CD4-positive, alpha-beta T cell (primary cell): Measurements from ENCODE around the gene RINL. TPM values are rescaled to one million over a fixed set of nuclear protein-coding genes. Genes with fewer than 3 reads are reported as not detected.

ENCODE experiments used
- ATAC-seq: fragments of 200-7000 bp; cut with Tn5 transposase; one replicate; pipeline ENCODE4 v1.10.0; 2022; ENCODE audit warnings: mild to moderate bottlenecking; ENCODE audit not compliant: poor library complexity
- CTCF ChIA-PET: fragments of 350-600 bp; sonication (Branson Sonifier 250); formaldehyde crosslinking; loops from one replicate; lab custom pipeline; 2021; ENCODE audit warnings: antibody characterized with exemption, inconsistent platforms; lab: Charles Lee
- POLR2A ChIA-PET: fragments of 350-600 bp; sonication (Branson Sonifier 250); formaldehyde crosslinking; loops from one replicate; lab custom pipeline; 2021; ENCODE audit warnings: antibody characterized with exemption, inconsistent platforms; lab: Charles Lee
- DNase-seq, 14 experiments: peaks; one replicate each; pipeline ENCODE4 v3.0.0-alpha.2; 2013 to 2020; ENCODE audit warnings: mixed read lengths in 2 of 14
- H3K27ac ChIP-seq, 2 donors: one replicate each; pipeline versions ENCODE4 v1.5.1 to v1.7.0; 2013; ENCODE audit warnings: low read length in 2 of 2, low read depth in 1 of 2, mild to moderate bottlenecking in 1 of 2
- H3K27me3 ChIP-seq, 2 experiments: 1 replicate in 1 of 2; 2 replicates in 1 of 2; pipeline versions ENCODE4 v1.6.1 to v1.7.0; 2013; ENCODE audit warnings: low read length in 2 of 2, control low read depth in 1 of 2, mild to moderate bottlenecking in 1 of 2, moderate library complexity in 1 of 2; ENCODE audit not compliant: insufficient read depth in 2 of 2, control insufficient read depth in 1 of 2
- H3K36me3 ChIP-seq: one replicate; pipeline ENCODE4 v1.6.1; 2013; ENCODE audit warnings: low read length, control low read depth; ENCODE audit not compliant: insufficient read depth
- H3K4me1 ChIP-seq: one replicate; pipeline ENCODE4 v1.6.1; 2013; ENCODE audit warnings: low read length, control low read depth; ENCODE audit not compliant: insufficient read depth
- H3K4me3 ChIP-seq: one replicate; pipeline ENCODE4 v1.5.1; 2013; ENCODE audit warnings: mild to moderate bottlenecking, low read length, moderate library complexity
- H3K9me3 ChIP-seq, 2 experiments: 1 replicate in 1 of 2; 2 replicates in 1 of 2; pipeline versions ENCODE4 v1.6.1 to v1.7.0; 2013; ENCODE audit warnings: low read length in 2 of 2, mild to moderate bottlenecking in 2 of 2, control low read depth in 1 of 2, moderate library complexity in 1 of 2; ENCODE audit not compliant: control insufficient read depth in 1 of 2, insufficient read depth in 1 of 2
- H3K27ac Mint-ChIP-seq: one replicate; pipeline ENCODE4 v1.8.0; 2020; ENCODE audit warnings: mixed read lengths
- H3K27me3 Mint-ChIP-seq: one replicate; pipeline ENCODE4 v1.8.0; 2021; ENCODE audit warnings: mixed read lengths
- H3K36me3 Mint-ChIP-seq: one replicate; pipeline ENCODE4 v1.8.0; 2021; ENCODE audit warnings: low read depth, mixed read lengths
- H3K4me1 Mint-ChIP-seq: one replicate; pipeline ENCODE4 v1.8.0; 2021; ENCODE audit warnings: low read depth, mixed read lengths
- H3K4me3 Mint-ChIP-seq: one replicate; pipeline ENCODE4 v1.8.0; 2020; ENCODE audit warnings: mild to moderate bottlenecking, mixed read lengths
- H3K9me3 Mint-ChIP-seq: one replicate; pipeline ENCODE4 v1.8.0; 2020; ENCODE audit warnings: mixed read lengths
- intact Hi-C, 2 experiments: fragments of 100-400 bp; cut with DNase I in 1 of 2; cut with micrococcal nuclease in 1 of 2; formaldehyde crosslinking; loops; one replicate each; pipeline versions ENCODE4 v1.15.1 to v1.9.0; 2023 to 2025; cut with DNase I, micrococcal nuclease
- total RNA-seq, 174 experiments: library from RNA in 2 of 174; stranded (reverse) in 2 of 174; gene quantifications; one replicate each; pipeline ENCODE4 v1.2.3 and lab custom pipeline; 2021 to 2026
- TF ChIP-seq, protein P1 (sequence below): fragments of 200-600 bp; IDR thresholded peaks from one replicate; pipeline ENCODE4 v1.8.0; 2022; ENCODE audit warnings: antibody characterized with exemption, mild to moderate bottlenecking

RINL gene
- total RNA-seq, 2 experiments from 2014 or later = 19.5 to 21.3 TPM

GRCh38 chr19:38891771-38892170 lies 13.7 kb upstream of the RINL start:
- ChIA-PET CTCF (no interaction called here), POLR2A (no interaction called here)
- Histone ChIP-seq H3K9me3 (no peaks in the 10 kb centered on the region), H3K4me1 (peaks cover 16% of the 10 kb centered on the region), H3K4me3 (no peak overlapping the region), H3K27me3 (no peaks in the 10 kb centered on the region), H3K27ac (no peak overlapping the region), H3K36me3 (peaks cover 40% of the 10 kb centered on the region)
- intact Hi-C loops = no loop called here
- peak in 1 of 14 experiments; percentile 2 for DNase-seq
- Mint-ChIP-seq H3K36me3 (peaks cover 29% of the 10 kb centered on the region), H3K9me3 (no peaks in the 10 kb centered on the region), H3K27ac (no peak overlapping the region), H3K4me1 (peaks cover 6% of the 10 kb centered on the region), H3K27me3 (no peaks in the 10 kb centered on the region), H3K4me3 (no peak overlapping the region)
- no peak for ATAC-seq
- TF ChIP-seq, protein P1, sequence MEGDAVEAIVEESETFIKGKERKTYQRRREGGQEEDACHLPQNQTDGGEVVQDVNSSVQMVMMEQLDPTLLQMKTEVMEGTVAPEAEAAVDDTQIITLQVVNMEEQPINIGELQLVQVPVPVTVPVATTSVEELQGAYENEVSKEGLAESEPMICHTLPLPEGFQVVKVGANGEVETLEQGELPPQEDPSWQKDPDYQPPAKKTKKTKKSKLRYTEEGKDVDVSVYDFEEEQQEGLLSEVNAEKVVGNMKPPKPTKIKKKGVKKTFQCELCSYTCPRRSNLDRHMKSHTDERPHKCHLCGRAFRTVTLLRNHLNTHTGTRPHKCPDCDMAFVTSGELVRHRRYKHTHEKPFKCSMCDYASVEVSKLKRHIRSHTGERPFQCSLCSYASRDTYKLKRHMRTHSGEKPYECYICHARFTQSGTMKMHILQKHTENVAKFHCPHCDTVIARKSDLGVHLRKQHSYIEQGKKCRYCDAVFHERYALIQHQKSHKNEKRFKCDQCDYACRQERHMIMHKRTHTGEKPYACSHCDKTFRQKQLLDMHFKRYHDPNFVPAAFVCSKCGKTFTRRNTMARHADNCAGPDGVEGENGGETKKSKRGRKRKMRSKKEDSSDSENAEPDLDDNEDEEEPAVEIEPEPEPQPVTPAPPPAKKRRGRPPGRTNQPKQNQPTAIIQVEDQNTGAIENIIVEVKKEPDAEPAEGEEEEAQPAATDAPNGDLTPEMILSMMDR = no peak

GRCh38 chr19:38890686-38891085 lies 12.6 kb upstream of the RINL start:
- ChIA-PET POLR2A (no interaction called here), CTCF (interaction anchor here (0.7 kb wide), 1 partner anchor 12 kb away, joined by 3 read pairs; the partner anchor contains the start of gene RINL)
- Histone ChIP-seq H3K4me1 (peaks cover 12% of the 10 kb centered on the region), H3K27ac (no peak overlapping the region), H3K27me3 (no peaks in the 10 kb centered on the region), H3K36me3 (peaks cover 40% of the 10 kb centered on the region), H3K9me3 (no peaks in the 10 kb centered on the region), H3K4me3 (no peak overlapping the region)
- no peaks in the 10 kb centered on the region for H3K9me3 Mint-ChIP-seq
- intact Hi-C loops = no loop called here
- H3K4me3 Mint-ChIP-seq = no peak overlapping the region
- peaks cover 29% of the 10 kb centered on the region for H3K36me3 Mint-ChIP-seq
- TF ChIP-seq, protein P1 = no peak
- ATAC-seq (no peak), DNase-seq (no peak)
- H3K27me3 Mint-ChIP-seq = no peaks in the 10 kb centered on the region
- no peak overlapping the region for H3K27ac Mint-ChIP-seq
- peaks cover 6% of the 10 kb centered on the region for H3K4me1 Mint-ChIP-seq

DNA sequence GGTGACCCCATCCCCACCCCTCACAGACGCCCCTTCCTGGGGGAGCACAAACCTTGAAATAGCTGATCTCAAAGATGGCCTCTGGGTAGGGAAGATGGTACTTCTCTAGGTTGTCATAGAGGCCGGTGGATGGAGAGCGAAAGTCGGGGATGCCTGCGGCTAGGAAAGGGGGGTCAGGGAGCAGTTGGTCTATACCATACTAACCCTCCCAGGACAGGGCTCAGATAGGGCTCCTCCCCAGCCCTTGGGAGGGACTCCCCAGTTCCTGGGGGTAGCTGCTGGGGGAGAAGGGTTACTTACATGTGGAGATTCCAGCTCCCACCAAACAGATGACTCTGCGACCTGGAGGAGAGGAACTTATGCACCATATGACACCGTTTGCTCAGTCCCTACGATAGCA lies 11.7 kb upstream of the RINL start:
- no peaks in the 10 kb centered on the region for H3K9me3 ChIP-seq
- no peak for DNase-seq
- ChIA-PET POLR2A (interaction anchor here (0.9 kb wide), 1 partner anchor 32 kb away, joined by 3 read pairs; no protein-coding TSS in a partner anchor), CTCF (interaction anchor here (0.7 kb wide), 1 partner anchor 12 kb away, joined by 3 read pairs; the partner anchor contains the start of gene RINL)
- intact Hi-C loops = loop anchor here (5.0 kb wide), 2 partner anchors 123 to 348 kb away; no protein-coding TSS in a partner anchor
- H3K4me3 Mint-ChIP-seq = no peak overlapping the region
- H3K9me3 Mint-ChIP-seq = no peaks in the 10 kb centered on the region
- ATAC-seq = no peak
- peaks cover 42% of the 10 kb centered on the region for H3K36me3 ChIP-seq
- peaks cover 6% of the 10 kb centered on the region for H3K4me1 Mint-ChIP-seq
- TF ChIP-seq, protein P1 = no peak
- no peak overlapping the region for H3K27ac Mint-ChIP-seq
- H3K36me3 Mint-ChIP-seq = peaks cover 29% of the 10 kb centered on the region
- H3K4me3 ChIP-seq = no peak overlapping the region
- H3K27me3 ChIP-seq = no peaks in the 10 kb centered on the region
- no peak overlapping the region for H3K27ac ChIP-seq
- H3K27me3 Mint-ChIP-seq = no peaks in the 10 kb centered on the region
- peaks cover 8% of the 10 kb centered on the region for H3K4me1 ChIP-seq
